ENCODE results near the gene SEPTIN8.

The SEPTIN8 gene, protein sequence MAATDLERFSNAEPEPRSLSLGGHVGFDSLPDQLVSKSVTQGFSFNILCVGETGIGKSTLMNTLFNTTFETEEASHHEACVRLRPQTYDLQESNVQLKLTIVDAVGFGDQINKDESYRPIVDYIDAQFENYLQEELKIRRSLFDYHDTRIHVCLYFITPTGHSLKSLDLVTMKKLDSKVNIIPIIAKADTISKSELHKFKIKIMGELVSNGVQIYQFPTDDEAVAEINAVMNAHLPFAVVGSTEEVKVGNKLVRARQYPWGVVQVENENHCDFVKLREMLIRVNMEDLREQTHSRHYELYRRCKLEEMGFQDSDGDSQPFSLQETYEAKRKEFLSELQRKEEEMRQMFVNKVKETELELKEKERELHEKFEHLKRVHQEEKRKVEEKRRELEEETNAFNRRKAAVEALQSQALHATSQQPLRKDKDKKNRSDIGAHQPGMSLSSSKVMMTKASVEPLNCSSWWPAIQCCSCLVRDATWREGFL

DNA sequence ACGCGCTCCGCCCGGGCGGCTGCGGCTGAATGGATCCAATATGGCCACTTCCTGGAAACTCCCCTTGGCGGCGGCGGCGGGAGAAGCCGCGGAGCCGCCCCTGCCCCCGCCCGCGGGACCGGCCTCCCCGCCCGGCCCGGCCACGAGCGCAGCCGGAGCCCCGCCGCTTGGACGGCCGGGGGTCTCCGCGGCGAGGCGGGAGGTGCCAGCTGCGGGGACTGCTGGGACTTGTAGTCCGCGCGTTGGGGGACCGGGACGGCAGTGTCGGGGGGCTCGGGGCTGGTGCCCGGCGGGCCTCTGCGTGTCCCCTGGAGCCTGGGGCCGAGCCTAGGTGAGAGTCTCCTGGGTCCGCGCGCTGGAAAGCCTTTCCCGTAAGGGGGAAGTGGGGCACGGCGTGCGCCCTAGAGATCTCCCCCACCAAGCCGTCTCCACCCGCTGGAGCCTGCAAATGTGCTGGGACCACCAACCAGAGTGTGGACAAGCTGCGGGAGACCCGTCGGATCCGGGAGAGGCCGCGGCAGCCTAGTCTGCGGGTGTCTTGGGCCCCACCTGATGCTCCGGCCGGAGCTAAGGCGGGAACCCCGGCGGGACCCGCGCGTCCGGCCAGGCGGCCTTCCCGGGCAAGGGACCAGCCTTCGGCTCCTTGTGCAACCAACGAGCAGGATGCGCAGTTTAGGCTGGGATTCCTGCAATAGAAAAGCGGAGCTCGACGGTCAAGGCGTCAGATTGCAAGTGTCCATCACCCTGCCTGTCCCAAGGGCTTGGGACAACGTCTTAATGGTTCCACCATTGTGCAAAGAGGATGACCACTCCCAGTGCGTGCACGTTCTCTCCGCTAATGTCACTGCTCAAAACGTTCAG, at the start of gene SEPTIN8:
SEPTIN8 (minus strand) TSS at position 31 of the 861 bp plus-strand sequence. CDS start 102 bp downstream, outside the sequence.
- DNase-seq (ENCODE audit: low read depth), result no peak

DNA sequence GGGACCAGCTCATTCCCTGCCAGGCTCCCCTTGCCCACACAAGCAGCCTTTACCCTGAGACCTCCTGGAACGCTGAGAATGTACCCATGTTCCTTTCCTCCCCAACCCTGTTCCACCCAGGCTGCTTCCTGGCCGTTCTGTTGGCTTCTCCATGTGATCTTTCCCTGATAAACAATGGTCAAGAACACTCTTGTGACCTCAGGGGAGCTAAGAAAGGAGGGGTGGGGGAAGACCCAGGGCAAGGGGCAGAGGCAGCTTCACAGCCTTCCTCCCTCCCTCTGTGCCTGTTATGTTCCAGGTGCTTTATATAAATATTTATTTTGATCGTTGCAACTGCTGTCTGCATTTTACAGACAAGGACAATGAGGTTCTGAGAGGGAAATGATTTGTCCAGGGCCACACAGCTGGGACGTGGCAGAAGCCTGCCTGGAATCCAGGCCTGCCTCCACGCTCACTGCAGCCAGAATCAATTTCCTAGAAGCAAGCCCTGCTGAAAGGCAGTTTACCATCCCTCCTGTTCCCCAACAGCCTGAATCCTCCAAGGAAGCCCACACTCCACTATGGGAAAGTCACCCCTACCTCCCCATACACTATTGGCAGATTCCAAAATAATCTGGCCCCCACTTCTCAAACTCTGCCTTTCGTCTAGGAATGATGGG, 49.5 kb upstream of the SEPTIN8 start:
- no peak for DNase-seq (ENCODE audit: low read depth)

DNA sequence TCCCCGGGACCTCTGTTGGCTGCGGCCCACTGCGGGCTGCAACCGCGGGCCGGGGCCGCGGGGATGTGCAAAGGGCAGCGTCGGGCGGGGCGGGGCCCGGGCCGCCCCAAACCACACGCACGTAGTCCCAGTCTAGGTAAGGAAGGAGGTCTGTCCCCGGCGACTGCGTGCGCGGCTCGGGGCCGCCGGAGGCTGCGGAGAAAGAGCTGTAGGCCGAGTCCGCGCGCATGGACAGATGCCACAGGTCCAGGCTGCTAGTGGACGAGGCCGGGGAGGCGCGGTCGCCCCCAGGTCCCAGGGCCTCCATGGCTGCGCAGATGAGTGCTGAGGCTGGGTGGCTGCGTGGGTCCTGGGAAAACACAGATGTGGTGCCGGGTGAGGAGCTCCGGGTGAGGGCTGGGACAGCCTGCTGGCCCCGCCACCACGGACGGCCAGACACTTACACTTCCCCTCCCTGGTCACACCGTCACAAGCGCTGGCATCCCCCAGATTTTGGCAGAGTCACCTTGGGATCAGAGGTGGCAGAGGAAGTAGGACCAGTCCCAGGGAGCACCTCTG, 48.9 kb upstream of the SEPTIN8 start:
- no peak for DNase-seq (ENCODE audit: low read depth)

DNA sequence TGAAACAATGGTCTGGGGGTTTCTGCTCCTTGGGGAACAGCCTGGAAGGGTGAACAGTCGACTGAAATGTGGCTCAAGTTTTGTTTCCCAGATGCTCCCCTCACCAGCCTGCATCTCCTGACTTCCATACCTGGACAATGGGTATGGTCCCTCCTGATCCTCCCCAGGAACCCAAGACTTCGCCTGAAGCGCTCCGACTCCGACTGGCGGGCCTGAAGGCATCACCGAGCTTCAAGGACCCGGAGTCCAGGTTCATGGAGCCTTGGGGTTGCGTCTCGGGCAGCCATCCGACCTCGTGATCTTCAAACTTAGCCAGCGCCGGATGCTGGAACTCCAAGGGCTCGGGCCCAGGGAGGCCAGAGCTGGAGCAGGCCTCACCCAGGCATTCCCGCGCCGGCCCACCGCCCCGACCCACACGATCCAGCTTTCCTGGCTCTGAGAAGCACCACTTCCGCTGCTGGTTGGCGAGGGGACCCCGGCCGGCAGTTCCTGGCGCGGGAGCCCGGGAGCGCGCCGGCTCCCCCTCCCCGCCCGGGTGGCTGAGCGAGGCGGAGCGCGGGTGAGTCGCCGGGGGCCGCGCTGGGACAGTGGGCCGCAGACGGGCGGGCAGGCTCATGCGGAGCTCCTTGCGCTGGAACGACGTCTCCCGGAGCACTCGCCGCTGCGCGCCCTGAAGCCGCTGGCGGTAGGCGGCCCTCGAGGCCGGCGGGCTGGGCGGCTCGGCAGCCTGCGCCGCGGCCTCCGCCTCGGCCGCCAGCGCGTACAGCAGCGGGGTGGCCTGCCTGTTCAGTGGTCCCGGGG, 48.2 kb upstream of the SEPTIN8 start:
- DNase-seq (ENCODE audit: low read depth), result no peak

DNA sequence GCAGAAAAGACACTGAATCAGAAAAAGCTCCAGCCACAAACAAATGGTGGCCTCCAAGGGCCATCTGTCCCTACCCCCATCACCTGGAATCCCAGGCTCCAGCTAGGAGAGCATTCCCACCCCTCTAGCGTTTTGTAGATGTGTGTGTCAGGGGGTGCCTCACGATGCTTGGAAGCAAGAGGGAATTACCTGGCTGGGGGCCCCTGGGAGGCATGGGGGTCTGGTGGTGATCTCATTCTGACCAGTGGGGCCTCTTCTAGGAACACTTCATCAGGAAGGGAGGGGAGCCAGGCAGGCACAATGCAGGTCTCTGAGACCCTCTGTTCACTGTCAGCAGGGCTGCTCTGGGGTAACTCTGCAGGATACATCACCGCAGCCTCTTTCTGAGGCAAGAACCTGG, 47.4 kb upstream of the SEPTIN8 start:
- DNase-seq (ENCODE audit: low read depth), result no peak

DNA sequence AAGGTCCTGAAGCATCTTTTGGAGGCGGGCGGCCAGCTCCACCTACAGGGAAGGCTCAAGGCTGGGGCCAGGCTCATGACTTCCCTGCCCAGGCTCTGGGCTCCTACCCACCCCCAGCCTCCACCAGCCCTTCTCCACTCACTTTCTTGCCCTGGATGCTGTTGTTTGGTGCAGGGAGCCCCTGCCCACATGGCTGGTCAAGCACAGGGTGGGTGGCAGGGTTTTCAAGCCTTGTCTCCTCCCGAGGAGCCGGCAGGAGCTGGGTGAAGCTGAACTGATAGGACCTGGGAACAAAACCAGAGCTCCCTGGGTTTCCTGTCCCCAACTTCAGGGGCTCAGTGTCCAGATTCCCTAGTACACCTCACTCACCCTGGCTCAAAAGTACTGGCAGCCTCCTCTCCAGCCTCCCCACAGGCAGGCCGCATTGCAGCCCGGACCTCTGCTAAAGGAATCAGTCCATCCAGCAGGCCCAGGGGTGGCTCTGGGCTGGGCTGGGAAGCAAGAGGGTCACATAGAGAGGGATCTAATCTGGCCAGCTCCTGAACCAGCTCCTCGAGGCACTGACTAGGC, 46.5 kb upstream of the SEPTIN8 start:
- DNase-seq (ENCODE audit: low read depth), result no peak

DNA sequence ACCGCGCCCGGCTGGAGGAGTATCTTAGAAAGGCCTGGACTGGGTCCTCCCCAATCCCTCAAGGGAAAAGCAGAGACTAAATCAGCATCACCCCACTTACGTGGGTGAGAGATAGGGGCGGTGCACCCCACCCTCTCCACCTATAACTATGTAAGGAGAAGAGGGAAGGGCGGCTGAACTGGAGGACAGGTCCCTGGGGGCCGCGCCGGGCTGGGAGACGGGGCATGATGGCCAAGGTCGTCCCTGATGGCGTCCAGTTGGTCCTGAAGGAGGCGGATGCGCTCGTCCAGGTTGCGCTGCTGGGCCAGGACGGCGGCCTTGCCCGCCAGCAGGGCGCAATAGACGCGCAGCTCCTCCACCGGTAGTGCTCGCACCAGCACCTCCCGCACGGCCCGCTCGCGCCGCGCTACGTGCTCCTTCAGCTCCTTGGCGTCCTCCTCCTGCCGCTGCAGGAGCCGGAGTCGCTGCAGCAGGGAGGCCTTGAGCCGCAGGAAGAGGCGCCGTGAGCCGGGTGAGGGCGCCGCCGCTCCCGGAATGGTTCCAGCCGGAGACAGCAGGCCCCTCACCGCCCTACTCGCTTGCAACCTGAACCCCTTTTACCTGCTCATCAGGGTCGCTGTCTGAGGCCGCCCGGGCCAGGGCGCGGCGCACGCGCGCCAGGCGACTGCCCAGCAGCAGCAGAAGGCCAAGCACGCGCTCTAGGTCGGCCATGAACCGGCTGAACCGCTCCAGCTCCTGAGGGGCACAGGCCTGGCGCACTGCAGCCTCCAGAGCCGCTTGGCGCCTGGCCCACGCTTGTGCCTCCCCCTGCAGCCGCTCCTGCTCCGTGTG, 45.8 kb upstream of the SEPTIN8 start:
- peak; percentile 48 for DNase-seq (ENCODE audit: low read depth)

DNA sequence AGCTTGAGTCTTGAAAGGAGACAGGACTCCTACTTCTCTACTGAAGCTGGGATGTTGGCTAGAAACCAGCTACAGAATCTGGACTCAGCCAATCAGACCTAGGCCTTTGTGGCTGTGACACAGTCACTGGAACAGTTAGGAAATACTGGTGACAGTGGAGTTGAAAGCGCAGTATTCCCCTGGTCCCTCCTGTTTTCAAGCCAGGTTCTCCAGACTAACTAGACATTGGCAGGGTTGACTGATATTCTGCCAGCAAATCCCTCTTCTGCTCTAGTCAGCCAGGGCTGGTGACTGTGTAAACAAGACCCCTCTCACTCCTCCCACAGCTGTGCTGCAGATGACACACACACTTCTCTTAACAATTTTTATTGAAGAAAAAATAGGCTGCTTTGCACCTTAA, 44.8 kb upstream of the SEPTIN8 start:
- no peak for DNase-seq (ENCODE audit: low read depth)

DNA sequence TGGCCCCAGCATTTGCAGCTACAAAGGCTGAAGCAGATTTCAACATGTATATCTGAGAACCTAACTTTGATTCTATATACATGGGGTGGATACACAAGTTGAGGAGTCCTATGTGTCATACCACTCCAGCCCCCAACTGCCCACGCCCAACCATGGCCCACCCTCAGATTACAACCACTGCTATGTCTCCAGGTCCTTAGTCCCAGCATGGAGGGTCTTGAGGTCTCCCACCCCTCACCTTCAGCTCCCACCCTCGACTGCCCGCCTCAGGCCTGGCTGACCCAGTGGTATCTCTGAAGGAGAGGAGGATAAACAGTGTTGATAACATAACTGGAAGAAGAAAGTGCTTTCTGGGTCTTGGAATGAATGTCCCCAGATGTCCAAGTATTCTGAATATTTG, 44.3 kb upstream of the SEPTIN8 start:
- no peak for DNase-seq (ENCODE audit: low read depth)

DNA sequence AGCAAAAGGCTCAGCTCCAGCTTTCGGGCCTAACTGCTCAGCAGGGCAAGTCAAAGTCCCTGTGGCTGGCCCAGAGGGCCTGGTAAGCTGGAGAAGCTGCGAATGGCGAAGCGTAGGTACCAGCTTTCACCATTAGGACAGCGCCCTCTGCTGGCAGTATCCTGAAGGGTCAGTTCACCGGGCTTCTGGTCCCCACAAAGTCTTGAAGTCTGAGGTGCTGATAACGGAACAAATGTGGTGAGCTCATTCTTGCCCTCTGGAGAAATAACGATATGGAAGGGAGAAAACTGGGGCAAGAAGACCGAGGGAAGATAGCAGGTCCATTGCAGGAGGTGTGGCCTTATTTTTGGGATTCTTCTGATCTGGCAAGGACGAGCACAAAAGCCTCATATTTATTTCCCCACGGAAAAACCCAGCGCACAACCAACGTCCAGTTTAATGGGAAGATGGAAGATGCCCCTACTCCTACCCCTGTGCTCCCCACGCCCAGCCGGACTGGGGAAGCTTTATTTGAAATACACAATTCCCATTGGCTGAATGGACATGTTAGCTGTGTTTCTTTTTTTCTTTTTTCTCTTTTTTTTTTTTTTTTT, 43.2 kb upstream of the SEPTIN8 start:
- peak; percentile 92 for DNase-seq (ENCODE audit: low read depth)

DNA sequence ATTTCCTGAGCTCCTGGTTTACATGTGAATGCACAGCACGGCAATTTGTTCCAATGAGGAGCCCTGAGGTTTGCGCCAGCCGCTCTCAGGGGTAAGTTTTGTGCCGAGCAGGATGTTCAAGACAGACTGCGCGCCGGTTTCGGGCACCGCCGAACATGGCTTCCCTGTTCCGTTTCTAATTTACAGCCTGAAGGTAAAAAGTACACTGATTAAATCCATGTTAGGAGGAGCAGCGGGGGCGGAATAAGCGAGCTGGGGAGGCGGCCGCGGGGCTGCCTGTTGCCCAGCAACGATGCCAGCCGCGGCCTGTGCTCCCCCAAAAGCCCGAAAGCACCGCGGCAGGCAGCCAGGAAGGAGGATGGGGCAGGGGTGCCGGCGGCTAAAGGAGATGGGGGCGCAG, 42.4 kb upstream of the SEPTIN8 start:
- no peak for DNase-seq (ENCODE audit: low read depth)

DNA sequence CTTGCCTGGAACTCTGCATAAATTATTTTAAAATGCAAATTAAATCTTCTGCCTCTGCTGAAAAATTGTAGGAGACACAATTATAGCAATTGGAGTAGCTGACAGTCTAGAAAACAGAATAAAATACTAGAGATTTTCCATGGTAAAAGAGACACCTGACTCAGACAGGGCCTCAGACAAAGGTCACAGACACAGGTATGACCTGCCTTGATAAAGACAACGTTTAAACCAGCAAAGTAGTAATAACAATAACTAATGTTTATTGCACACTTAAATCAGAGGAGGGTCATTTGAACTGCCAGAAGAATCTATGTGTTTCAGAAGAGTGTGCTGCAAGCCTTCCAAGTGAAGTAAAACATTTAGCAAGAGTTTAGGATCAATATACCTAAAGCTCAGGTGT, 40.0 kb upstream of the SEPTIN8 start:
- DNase-seq (ENCODE audit: low read depth), result no peak

DNA sequence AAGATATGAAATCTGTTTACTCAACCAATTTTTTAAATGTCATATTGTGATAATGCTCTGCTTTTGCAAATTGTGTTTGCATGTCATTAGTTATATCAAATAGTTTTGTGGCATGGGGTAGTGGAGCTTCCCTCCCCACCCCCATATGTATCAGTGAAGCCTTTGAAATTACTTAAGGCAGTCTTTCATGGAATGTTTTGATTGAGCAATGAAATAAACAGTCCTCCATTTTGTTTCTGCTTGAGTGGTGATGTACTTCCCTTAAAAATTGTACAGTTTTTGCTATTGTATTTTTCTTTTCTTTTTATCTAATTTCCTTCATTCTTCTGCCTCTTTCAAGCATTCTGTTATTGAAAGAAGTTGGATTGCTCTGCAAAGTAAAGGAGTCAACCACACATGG, 39.5 kb upstream of the SEPTIN8 start:
- peak; percentile 48 for DNase-seq (ENCODE audit: low read depth)

DNA sequence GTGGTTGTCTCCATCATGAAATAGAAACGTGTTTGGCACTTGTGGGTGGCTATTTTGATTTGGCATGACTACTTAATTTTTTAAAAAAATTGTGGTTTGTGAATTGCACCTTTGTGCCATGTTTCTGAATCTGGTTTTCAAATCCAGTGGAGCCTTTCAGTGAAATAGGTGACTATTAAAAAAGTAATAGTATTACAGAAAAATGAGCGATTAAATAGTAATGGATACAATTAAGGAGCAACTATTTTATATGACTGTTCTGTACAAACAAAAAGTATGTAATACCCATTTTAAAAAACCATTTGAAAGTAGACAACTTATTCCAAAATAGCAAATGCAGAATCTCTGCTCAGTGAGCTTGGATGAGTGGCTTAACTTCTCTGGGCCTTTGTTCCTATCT, 39.0 kb upstream of the SEPTIN8 start:
- DNase-seq (ENCODE audit: low read depth), result no peak

DNA sequence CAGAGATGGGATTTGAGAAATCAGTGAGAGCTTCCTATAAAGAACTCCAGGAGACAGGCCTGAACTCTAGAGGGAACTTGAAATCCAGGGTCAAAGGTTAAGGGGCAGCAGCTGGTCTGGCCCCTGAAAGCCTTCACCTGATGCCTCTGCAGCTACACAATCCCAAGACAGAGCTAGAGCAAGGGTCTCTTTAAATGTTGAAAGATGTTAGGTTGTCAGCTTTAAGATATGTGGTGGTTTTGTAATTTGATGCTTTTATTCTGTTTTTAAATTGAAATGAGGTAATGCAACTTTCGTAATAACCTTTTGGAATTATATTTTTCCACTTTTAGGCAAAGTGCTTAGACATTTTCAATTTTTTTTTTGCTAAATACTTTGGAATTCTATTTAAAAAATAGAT, 38.4 kb upstream of the SEPTIN8 start:
- peak; percentile 37 for DNase-seq (ENCODE audit: low read depth)

DNA sequence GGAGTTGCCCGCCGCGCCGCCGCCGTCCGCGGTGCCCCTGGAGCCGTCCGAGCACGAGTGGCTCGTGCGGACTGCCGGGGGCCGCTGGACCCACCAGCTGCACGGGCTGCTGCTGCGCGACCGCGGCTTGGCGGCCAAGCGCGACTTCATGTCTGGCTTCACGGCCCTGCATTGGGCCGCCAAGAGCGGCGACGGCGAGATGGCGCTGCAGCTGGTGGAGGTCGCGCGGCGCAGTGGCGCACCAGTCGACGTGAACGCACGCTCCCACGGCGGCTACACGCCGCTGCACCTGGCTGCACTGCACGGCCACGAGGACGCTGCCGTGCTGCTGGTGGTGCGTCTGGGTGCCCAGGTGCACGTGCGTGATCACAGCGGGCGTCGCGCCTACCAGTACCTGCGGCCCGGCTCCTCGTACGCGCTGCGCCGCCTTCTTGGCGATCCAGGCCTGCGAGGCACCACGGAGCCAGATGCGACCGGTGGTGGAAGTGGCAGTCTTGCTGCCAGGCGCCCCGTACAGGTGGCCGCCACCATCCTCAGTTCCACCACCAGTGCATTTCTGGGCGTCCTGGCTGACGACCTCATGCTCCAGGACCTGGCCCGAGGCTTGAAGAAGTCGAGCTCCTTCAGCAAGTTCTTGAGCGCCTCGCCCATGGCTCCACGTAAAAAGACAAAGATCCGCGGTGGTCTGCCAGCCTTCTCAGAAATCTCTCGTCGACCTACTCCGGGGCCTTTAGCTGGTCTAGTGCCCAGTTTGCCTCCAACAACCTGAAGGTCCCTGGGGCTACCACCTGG, 37.7 kb upstream of the SEPTIN8 start:
- no peak for DNase-seq (ENCODE audit: low read depth)

DNA sequence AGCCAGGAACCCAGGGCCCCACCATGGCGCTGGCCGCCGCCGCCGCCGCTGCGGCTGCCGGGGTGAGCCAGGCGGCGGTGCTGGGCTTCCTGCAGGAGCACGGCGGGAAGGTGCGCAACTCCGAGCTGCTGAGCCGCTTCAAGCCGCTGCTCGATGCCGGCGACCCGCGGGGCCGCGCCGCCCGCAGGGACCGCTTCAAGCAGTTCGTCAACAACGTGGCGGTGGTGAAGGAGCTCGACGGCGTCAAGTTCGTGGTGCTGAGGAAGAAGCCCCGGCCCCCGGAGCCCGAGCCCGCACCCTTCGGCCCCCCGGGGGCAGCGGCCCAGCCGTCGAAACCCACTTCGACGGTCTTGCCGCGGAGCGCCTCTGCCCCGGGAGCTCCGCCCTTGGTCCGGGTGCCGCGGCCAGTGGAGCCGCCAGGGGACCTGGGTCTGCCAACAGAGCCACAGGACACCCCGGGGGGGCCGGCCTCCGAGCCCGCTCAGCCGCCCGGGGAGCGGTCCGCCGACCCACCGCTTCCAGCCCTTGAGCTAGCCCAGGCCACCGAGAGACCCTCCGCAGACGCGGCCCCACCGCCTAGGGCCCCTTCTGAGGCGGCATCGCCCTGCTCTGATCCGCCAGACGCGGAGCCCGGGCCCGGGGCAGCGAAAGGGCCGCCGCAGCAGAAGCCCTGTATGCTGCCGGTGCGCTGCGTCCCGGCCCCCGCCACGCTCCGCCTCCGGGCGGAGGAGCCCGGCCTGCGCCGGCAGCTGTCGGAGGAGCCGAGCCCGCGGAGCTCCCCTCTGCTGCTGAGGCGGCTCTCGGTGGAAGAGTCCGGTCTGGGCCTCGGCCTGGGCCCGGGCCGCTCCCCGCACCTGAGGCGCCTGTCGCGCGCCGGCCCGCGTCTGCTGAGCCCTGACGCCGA, 36.8 kb upstream of the SEPTIN8 start:
- DNase-seq (ENCODE audit: low read depth), result no peak
